Mucosa of rectum (tissue), 2 donors: ENCODE measurements around the gene ETS1.

Experiments
- H3K27ac ChIP-seq, 2 donors: one replicate each; pipeline ENCODE4 v1.7.0; 2013; ENCODE audit warnings: inconsistent platforms in 2 of 2, low read depth in 2 of 2, low read length in 2 of 2
- H3K27me3 ChIP-seq, 2 donors: one replicate each; pipeline ENCODE4 v1.7.0; 2013; ENCODE audit warnings: low read length in 2 of 2; ENCODE audit not compliant: control insufficient read depth in 2 of 2, insufficient read depth in 2 of 2
- H3K36me3 ChIP-seq, 2 donors: one replicate each; pipeline ENCODE4 v1.7.0; 2013; ENCODE audit warnings: low read length in 2 of 2; ENCODE audit not compliant: control insufficient read depth in 2 of 2, insufficient read depth in 2 of 2
- H3K4me1 ChIP-seq, 2 donors: one replicate each; pipeline ENCODE4 v1.7.0; 2013; ENCODE audit warnings: low read length in 2 of 2, mild to moderate bottlenecking in 1 of 2; ENCODE audit not compliant: control insufficient read depth in 2 of 2, insufficient read depth in 2 of 2
- H3K4me3 ChIP-seq, 2 donors: one replicate each; pipeline ENCODE4 v1.7.0; 2013; ENCODE audit warnings: low read length in 2 of 2
- H3K9ac ChIP-seq, 2 donors: one replicate each; pipeline ENCODE4 v1.7.0; 2013; ENCODE audit warnings: low read length in 2 of 2, low read depth in 1 of 2, mild to moderate bottlenecking in 1 of 2
- H3K9me3 ChIP-seq, 2 donors: one replicate each; pipeline ENCODE4 v1.7.0; 2013; ENCODE audit warnings: low read length in 2 of 2; ENCODE audit not compliant: control insufficient read depth in 2 of 2
- donor health status: healthy.
- donor health status: Normal muscosa, but diverticular disease.

ETS1 gene

DNA sequence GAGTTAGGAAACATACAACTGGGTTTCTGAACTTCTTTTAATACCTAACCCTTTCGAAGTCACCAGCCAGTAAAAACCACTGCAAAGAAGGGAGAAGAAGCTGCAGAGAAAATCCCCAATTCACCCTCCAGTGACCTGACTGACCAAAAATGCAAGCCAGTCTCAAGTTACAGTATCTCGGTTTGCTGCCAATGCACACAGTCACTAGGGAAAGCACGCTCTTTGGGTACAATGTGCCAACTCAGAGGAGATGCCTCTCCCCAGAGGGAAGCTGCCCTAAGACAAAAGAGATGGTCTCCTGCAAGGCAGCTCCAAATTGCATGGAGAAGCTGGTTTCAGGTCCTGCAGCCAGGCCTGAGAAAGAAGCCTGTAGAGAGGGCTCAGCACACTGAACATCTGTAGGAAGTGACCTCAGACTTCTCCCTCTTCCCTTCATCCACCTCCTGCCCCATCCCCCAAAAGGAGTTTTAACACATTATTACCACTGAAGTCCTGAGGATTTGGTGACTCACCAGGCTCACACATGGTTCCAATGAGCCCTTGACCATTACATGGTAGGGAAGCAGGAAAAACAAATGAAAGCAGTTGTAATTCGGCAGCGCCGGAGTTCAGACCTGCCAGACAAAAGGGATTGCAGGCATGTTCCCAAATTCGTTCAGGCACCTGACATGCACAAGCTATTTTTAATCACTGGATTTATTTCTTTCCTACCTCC, 90.1 kb downstream of the ETS1 start:
- Histone ChIP-seq H3K27ac (peak overlapping the region; percentile 54 to 60), H3K9ac (no peak overlapping the region), H3K27me3 (no peaks in the 10 kb centered on the region), H3K9me3 (no peaks in the 10 kb centered on the region), H3K36me3 (no peaks in the 10 kb centered on the region), H3K4me3 (peak overlapping the region in 1 of 2 donors; percentile 43), H3K4me1 (peaks cover 52 to 55% of the 10 kb centered on the region in 2 donors)

DNA sequence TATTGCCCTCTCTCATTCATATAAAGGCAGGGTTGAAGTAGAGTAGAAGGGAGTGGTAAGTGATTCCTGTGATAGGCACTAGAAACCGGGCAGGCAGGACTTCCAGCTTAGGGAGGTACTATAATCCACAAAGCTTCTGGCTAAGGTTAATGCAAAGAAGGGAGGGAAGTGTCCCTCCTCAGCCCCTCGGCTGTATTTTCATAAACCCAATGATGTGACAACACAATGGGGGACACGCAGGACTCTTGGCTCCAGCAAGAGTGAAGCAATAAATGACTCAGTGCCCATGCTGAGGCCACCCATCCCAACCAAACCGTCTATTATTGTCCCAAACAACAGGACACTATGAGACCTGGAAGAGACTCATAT, 90.7 kb downstream of the ETS1 start:
- H3K4me1 ChIP-seq = peaks cover 50 to 55% of the 10 kb centered on the region in 2 donors

DNA sequence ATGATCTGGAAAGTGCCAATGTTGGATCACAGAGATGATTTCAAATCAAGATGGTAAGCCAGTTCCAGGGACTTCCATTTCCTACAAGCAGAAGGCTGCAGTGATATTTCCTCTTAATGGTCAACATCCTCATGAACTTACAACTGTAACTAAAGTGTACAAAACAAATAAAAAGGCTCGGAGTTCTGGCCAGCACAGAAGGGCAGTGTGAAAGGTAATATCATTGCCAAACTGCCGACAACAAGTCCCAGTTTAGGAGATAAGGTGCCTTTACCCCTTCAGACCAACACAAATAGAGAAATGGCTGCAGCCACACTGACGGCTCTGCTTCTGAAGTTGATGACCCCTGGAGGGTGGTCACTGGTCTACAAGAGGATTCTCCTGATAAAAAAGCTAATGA, 91.1 kb downstream of the ETS1 start:
- Histone ChIP-seq H3K9me3 (no peaks in the 10 kb centered on the region), H3K4me1 (peaks cover 48 to 52% of the 10 kb centered on the region in 2 donors), H3K27ac (peak overlapping the region; percentile 54 to 60), H3K27me3 (no peaks in the 10 kb centered on the region), H3K4me3 (peak overlapping the region in 1 of 2 donors; percentile 34), H3K9ac (no peak overlapping the region), H3K36me3 (peaks cover 2% of the 10 kb centered on the region in 2 donors)

More for the DNA sequence above, 90.7 kb downstream of the ETS1 start:
- Histone ChIP-seq H3K27ac (peak overlapping the region; percentile 54 to 60), H3K9me3 (no peaks in the 10 kb centered on the region), H3K36me3 (peaks cover 0 to under 1% of the 10 kb centered on the region in 2 donors), H3K4me3 (peak overlapping the region in 1 of 2 donors; percentile 34), H3K9ac (no peak overlapping the region), H3K27me3 (no peaks in the 10 kb centered on the region)

DNA sequence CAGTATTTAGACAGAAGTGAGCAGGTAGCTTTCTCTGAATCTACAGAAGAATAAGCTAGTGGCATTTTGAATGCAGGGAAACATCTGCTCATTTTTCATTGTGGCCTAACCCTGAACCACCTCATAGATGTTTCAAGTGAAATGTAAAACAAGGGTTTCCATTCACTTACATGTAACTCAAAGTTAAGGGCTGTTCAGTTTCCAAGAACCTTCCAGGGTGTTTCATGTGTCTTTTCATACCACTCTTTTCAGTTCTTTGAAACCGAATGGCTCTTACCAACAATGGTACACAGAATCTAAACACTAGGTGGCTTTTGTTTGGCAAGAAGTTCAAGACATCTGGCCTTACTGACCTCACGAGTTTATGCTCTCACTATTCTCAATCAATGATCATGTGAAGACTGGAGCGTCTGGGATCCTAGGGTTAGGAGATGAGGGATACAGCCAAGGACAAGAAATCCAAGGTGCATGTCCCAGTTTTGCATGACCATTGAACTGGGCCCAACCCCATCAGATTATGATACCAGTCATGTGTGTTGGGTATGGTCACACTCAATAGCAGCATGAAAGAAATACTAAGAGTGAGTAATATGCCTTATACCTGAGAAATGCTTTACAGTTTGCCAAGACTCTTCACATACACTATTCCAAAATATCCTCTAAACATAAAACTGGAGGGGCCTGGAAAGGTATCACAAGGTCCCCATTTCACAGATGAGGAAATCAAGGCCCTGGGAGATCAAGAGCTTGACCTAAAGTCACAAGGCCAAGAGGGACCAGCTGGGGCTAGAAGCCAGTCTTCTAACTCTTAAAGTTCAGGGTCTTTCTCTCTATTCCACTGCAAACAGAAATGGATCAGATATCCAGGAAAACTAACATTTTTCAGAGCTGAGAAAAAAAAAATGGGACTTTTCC, 92.7 kb downstream of the ETS1 start:
- Histone ChIP-seq H3K9ac (no peak overlapping the region), H3K36me3 (peaks cover 9 to 11% of the 10 kb centered on the region in 2 donors), H3K9me3 (no peaks in the 10 kb centered on the region), H3K4me3 (no peak overlapping the region), H3K27ac (peak overlapping the region in 1 of 2 donors; percentile 18), H3K27me3 (no peaks in the 10 kb centered on the region), H3K4me1 (peaks cover 39 to 40% of the 10 kb centered on the region in 2 donors)

DNA sequence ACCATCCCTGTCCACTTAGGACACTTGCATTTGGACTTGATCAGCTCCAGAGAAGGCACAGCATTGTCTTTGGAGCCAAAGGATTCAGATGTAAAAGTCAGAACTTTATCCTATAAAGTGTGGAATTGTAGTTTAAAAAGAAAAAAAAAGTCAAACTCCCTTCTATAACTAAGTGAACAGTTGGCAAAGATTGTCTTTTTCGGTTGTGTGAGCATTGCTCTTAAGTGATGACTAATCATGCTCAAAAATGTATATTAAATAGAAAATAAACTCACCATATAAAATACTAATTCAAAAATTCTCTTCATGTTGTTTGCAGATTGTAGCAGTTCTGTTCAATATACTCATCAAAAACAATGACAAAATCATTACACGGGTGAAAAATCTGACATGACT, 93.8 kb downstream of the ETS1 start:
- H3K27ac ChIP-seq = peak overlapping the region; percentile 26 to 46
- H3K9ac ChIP-seq = no peak overlapping the region
- peaks cover 37 to 38% of the 10 kb centered on the region in 2 donors for H3K4me1 ChIP-seq
- H3K4me3 ChIP-seq = no peak overlapping the region
- no peaks in the 10 kb centered on the region for H3K9me3 ChIP-seq
- no peaks in the 10 kb centered on the region for H3K27me3 ChIP-seq
- peaks cover 20 to 21% of the 10 kb centered on the region in 2 donors for H3K36me3 ChIP-seq

DNA sequence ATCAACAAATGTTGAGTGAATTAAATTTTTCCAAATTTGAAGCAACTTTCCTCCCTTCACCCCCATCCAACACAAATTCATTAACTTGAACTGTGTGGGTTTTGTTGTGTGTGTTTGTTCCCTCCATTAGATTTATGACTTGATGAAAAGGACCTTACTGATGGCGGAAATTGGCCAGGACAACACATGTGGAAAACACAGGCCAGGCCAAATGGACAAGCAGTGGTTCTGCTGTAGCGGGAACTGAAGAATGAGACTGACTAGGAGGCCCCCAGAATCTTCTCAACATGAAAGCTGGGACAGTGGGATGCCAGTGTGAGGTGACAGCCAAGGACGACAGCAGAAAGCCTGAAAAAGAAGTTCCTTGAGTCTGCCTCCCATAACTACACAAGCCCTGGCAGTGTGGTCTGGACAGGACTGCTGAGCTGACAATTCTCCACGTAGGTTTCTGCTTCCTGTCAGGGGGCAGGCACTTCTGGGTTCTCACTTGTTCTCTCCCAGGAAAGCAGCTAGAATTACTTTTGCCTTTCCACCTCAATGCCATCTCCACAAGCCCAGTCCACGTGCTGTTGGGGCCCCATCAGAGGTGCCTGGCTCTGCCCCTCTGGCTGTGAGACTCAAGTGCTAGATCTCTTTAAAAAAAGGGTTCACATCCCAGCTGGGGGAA, 94.3 kb downstream of the ETS1 start:
- H3K27me3 ChIP-seq = no peaks in the 10 kb centered on the region
- peaks cover 25 to 27% of the 10 kb centered on the region in 2 donors for H3K36me3 ChIP-seq
- no peaks in the 10 kb centered on the region for H3K9me3 ChIP-seq
- peaks cover 37 to 38% of the 10 kb centered on the region in 2 donors for H3K4me1 ChIP-seq
- peak overlapping the region in 1 of 2 donors; percentile 22 for H3K4me3 ChIP-seq
- no peak overlapping the region for H3K9ac ChIP-seq
- H3K27ac ChIP-seq = peak overlapping the region; percentile 26 to 46

DNA sequence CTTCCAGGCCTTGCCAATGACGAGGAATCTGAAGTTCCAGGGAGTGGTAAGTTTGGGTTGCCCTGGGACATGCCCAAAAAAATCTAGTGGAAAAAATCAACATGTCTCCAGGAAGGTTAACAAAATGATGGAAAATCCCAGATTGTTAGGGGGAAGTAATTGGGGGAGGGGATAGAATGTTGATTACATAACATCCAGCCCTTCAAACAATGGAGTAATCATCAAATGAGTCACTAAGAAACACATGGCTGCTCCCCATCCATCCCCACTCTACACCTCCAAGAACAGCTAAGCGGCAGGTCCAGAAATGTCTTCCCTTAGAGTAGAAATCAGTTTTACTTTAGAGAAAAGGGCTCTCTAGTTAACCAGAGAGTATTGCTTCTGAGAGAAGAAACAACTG, 94.9 kb downstream of the ETS1 start:
- no peaks in the 10 kb centered on the region for H3K9me3 ChIP-seq
- H3K36me3 ChIP-seq = peaks cover 27 to 28% of the 10 kb centered on the region in 2 donors
- H3K4me1 ChIP-seq = peaks cover 33% of the 10 kb centered on the region in 2 donors
- no peak overlapping the region for H3K4me3 ChIP-seq
- no peak overlapping the region for H3K9ac ChIP-seq
- H3K27ac ChIP-seq = peak overlapping the region in 1 of 2 donors; percentile 46
- H3K27me3 ChIP-seq = no peaks in the 10 kb centered on the region

DNA sequence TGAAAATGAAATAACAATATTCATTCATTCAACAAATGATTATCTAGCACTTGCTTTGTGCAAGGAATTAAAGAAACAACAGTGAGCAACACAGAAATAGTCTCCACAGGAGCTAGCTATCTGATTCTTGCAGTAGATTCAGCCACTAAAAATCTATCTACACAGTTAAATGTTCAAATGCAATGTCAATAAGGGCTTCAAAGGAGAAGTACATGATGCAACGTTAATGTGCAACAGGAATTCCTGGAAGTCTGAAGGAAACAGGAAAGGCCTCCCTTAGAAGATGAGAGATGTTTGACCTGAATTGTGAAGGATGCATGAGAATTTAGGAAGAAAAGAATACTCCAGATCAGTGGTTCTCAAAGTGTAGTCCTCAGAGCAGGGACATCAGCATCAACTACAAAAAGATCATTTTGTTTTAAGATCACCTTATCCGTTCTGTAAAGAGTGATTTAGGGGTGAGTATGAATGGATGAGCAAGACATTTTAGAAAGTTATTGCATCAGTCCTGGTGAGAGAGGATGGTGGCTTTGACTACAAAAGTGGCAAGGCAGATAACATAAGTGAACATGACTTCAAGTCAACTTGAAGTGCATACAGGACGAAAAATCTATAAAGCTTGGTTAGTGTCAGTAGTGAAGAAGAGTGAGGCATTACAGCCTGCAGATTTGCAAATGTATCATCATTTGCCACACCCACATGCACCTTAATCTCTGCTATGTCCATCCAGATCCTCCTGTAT, 96.0 kb downstream of the ETS1 start:
- Histone ChIP-seq H3K27me3 (no peaks in the 10 kb centered on the region), H3K9me3 (no peaks in the 10 kb centered on the region), H3K9ac (peak overlapping the region in 1 of 2 donors; percentile 8), H3K27ac (no peak overlapping the region), H3K4me1 (peaks cover 22 to 24% of the 10 kb centered on the region in 2 donors), H3K36me3 (peaks cover 32 to 37% of the 10 kb centered on the region in 2 donors), H3K4me3 (no peak overlapping the region)

DNA sequence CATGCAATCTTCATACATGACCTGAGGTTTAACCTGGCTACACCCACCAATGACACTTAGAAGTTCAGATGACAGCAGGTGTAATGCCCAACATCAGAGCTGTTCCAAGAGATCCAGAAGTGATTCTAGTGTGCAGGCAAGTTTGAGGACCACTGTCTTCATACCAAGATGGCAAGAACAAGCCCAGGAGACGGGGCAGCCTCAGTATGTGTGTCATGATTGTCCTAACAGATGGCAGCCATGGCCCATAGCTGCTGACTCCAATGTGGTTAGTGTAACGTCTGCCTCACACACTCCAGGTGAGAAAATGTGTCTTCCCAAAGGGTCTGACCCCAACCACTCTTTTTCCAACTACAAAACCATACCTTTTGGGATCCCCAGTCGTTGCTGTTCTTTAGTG, 97.3 kb downstream of the ETS1 start:
- Histone ChIP-seq H3K27me3 (no peaks in the 10 kb centered on the region), H3K4me1 (peaks cover 14 to 21% of the 10 kb centered on the region in 2 donors), H3K9ac (no peak overlapping the region), H3K27ac (no peak overlapping the region), H3K36me3 (peaks cover 37 to 47% of the 10 kb centered on the region in 2 donors), H3K9me3 (no peaks in the 10 kb centered on the region), H3K4me3 (no peak overlapping the region)
